ENCODE measurements around the gene MRTFB.

MRTFB gene

DNA sequence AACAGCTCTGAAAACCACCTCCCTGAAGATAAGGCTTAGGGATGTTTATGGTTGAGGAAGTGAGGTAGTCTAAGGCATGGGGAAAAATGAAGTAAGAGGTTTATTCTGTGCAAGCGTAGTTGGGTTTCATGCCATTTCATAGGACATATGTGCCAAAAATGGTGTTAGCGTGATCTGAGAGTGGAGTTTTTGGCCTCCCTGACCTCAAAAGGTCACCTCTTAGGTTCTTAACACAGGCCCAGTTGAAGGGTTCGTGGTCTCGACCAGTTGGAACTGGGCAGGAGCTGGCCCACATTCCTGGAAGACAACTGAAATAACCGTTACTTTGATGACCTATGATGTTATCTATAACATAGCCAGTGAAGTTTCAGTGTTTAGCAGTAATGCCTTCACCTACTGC, 57.0 kb downstream of the MRTFB start:
- no peaks in the 10 kb centered on the region for H3K4me1 ChIP-seq
- H3K36me3 ChIP-seq = no peaks in the 10 kb centered on the region
- TF ChIP-seq CTCF (IDR thresholded peaks at IDR 0.05; ENCODE audit: low read depth, low read length) = no peak

GRCh38 chr16:14129502-14129901, 58.4 kb downstream of the MRTFB start:
- Histone ChIP-seq H3K4me1 (no peaks in the 10 kb centered on the region), H3K9me3 (no peaks in the 10 kb centered on the region), H3K4me3 (ENCODE audit: low read depth, low read length) (no peak overlapping the region), H3K36me3 (no peaks in the 10 kb centered on the region), H3K27me3 (no peaks in the 10 kb centered on the region)
- no peak for TF ChIP-seq CTCF (IDR thresholded peaks at IDR 0.05; ENCODE audit: low read depth, low read length)
- no peak for DNase-seq

More for the DNA sequence above, 57.0 kb downstream of the MRTFB start:
- H3K9me3 ChIP-seq = no peaks in the 10 kb centered on the region
- H3K4me3 ChIP-seq (ENCODE audit: low read depth, low read length) = no peak overlapping the region
- no peak for DNase-seq
- H3K27me3 ChIP-seq = no peaks in the 10 kb centered on the region

- DNase-seq = no peak
- Histone ChIP-seq H3K4me1 (no peaks in the 10 kb centered on the region), H3K36me3 (no peaks in the 10 kb centered on the region), H3K9me3 (no peaks in the 10 kb centered on the region), H3K4me3 (ENCODE audit: low read depth, low read length) (no peak overlapping the region), H3K27me3 (no peaks in the 10 kb centered on the region)
- TF ChIP-seq CTCF (IDR thresholded peaks at IDR 0.05; ENCODE audit: low read depth, low read length) = no peak
Observed at GRCh38 chr16:14131774-14132695, 60.9 kb downstream of the MRTFB start.

DNA sequence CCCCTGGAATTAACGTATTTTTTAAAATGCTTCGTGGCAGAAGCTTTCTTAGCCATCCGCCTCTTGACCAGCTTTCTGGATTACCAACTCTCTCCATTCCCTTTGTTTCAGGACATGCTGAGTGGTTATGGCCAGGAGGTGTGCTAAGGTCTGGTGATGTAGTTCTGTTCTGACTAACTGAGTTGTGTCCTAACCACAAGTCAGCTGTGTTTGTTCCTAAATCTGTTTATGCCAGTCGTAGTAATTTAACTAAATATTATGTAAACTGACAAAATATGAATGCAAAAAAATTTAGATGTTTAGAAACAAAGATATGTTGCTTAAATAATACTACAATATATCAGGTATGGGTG, 61.6 kb downstream of the MRTFB start:
- no peak for DNase-seq
- no peak for TF ChIP-seq CTCF (IDR thresholded peaks at IDR 0.05; ENCODE audit: low read depth, low read length)
- Histone ChIP-seq H3K27me3 (no peaks in the 10 kb centered on the region), H3K4me1 (no peaks in the 10 kb centered on the region), H3K9me3 (no peaks in the 10 kb centered on the region), H3K4me3 (ENCODE audit: low read depth, low read length) (no peak overlapping the region), H3K36me3 (no peaks in the 10 kb centered on the region)

DNA sequence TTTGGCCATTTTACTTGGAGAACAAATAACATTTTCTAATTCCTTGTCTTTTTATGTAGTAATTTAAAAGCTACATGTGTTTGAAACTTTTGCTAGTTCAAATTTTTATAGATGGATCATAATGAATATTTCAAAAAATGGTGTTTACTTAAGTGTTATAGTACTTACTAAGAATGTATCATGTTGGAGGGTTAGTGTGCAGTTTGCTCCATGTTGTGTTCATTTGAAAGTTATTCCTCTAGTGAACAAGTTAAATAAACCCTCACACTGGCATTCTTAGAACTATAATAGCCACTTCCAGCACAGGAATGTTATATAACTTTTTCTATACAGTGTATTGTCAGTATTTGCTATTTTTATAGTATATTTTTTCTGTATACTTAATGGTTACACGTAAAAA, 62.8 kb downstream of the MRTFB start:
- H3K4me1 ChIP-seq = no peaks in the 10 kb centered on the region
- no peak for DNase-seq
- no peaks in the 10 kb centered on the region for H3K36me3 ChIP-seq
- no peaks in the 10 kb centered on the region for H3K9me3 ChIP-seq
- no peaks in the 10 kb centered on the region for H3K27me3 ChIP-seq
- no peak overlapping the region for H3K4me3 ChIP-seq (ENCODE audit: low read depth, low read length)
- TF ChIP-seq CTCF (IDR thresholded peaks at IDR 0.05; ENCODE audit: low read depth, low read length) = no peak

GRCh38 chr16:14135704-14136103, 64.6 kb downstream of the MRTFB start:
- no peaks in the 10 kb centered on the region for H3K9me3 ChIP-seq

More at GRCh38 chr16:14135704-14136103, 64.6 kb downstream of the MRTFB start:
- Histone ChIP-seq H3K27me3 (no peaks in the 10 kb centered on the region), H3K4me1 (0 out of 2 replicates have a peak, but pooled peaks cover 2% of the 10 kb centered on the region), H3K4me3 (ENCODE audit: low read depth, low read length) (no peak overlapping the region), H3K36me3 (peaks cover 8% of the 10 kb centered on the region)
- TF ChIP-seq CTCF (IDR thresholded peaks at IDR 0.05; ENCODE audit: low read depth, low read length) = no peak
- DNase-seq = no peak
